ENCODE results near the gene SLC6A6.

SLC6A6 gene

DNA sequence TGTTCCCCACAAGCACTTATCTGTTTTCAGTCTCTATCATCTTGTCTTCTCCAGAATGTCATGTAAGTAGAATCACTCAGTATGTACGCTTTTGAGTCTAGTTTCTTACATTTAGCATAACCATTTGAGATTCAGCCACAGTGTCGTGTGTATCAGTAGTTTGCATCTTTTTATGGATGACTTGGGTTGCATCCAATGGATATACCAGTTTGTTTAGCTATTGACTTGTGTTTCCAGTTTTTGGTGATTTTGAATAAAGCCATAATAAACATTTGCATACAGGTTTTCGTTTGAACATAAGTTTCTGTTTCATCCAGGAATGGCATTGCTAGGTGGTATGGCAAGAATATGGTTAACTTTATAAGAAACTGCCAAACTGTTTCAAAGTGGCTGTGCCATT, 125.7 kb downstream of the SLC6A6 start:
- no peaks in the 10 kb centered on the region for H3K9me2 ChIP-seq (replicated peaks; ENCODE audit: insufficient read depth, low read length)
- H3K79me2 ChIP-seq (ENCODE audit: insufficient read depth, low read length), result no peaks in the 10 kb centered on the region
- no peak overlapping the region for H3K9ac ChIP-seq (ENCODE audit: low read length)
- no peak overlapping the region for H3K27ac ChIP-seq (ENCODE audit: low read depth, low read length)
- H4K20me1 ChIP-seq (ENCODE audit: low read depth, low read length), result no peaks in the 10 kb centered on the region
- H3F3A ChIP-seq (ENCODE audit: insufficient read depth), result no peaks in the 10 kb centered on the region
- H2AFZ ChIP-seq (ENCODE audit: low read depth, low read length, severe bottlenecking), result no peak overlapping the region
- H3K36me3 ChIP-seq (ENCODE audit: low read length), result no peaks in the 10 kb centered on the region
- no peak for TF ChIP-seq EZH2phosphoT487 (conservative IDR thresholded peaks at IDR 0.05; ENCODE audit: low read length)
- TF ChIP-seq, protein P1, sequence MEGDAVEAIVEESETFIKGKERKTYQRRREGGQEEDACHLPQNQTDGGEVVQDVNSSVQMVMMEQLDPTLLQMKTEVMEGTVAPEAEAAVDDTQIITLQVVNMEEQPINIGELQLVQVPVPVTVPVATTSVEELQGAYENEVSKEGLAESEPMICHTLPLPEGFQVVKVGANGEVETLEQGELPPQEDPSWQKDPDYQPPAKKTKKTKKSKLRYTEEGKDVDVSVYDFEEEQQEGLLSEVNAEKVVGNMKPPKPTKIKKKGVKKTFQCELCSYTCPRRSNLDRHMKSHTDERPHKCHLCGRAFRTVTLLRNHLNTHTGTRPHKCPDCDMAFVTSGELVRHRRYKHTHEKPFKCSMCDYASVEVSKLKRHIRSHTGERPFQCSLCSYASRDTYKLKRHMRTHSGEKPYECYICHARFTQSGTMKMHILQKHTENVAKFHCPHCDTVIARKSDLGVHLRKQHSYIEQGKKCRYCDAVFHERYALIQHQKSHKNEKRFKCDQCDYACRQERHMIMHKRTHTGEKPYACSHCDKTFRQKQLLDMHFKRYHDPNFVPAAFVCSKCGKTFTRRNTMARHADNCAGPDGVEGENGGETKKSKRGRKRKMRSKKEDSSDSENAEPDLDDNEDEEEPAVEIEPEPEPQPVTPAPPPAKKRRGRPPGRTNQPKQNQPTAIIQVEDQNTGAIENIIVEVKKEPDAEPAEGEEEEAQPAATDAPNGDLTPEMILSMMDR (IDR thresholded peaks at IDR 0.05; ENCODE audit: insufficient read depth, low read length, poor library complexity, severe bottlenecking), result no peak
- no peaks in the 10 kb centered on the region for H3K9me3 ChIP-seq (ENCODE audit: insufficient read depth, low read length)
- H3K4me2 ChIP-seq (ENCODE audit: low read depth, low read length, poor library complexity, severe bottlenecking), result no peak overlapping the region
- H3K27me3 ChIP-seq (ENCODE audit: low read length), result no peaks in the 10 kb centered on the region
- no peak overlapping the region for H3K4me3 ChIP-seq (ENCODE audit: insufficient read depth, low read length, poor library complexity, severe bottlenecking)

DNA sequence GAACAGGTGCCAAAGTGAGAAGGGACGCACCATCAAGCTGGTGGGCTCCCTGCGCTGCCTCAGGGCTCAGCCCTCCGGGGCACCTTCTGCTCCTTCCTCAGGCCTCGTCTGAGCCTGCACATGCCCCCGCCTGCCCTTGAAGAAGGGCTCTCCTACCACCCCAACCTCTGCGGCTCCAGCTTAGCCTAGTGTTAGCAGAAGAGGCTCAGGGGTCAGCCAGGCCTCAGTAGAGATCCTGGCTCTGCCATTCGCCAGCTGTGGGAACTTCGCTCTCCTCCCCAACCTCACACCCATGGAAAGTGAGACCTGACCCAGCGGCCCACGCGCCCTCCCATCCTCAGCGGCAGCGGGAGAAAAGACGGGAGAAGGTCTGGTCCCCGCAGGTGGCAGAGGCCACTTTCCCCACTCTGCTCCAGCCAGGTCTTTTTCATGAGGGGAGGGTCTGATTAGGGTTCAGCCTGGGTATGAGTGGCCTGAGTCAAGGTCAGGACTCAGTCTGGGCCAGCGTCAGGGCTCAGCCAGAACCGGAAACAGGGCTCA, 129.5 kb downstream of the SLC6A6 start:
- no peak overlapping the region for H3K4me3 ChIP-seq (ENCODE audit: insufficient read depth, low read length, poor library complexity, severe bottlenecking)
- no peak overlapping the region for H3K9ac ChIP-seq (ENCODE audit: low read length)
- no peak overlapping the region for H2AFZ ChIP-seq (ENCODE audit: low read depth, low read length, severe bottlenecking)
- H3K36me3 ChIP-seq (ENCODE audit: low read length), result no peaks in the 10 kb centered on the region
- H3K27me3 ChIP-seq (ENCODE audit: low read length), result no peaks in the 10 kb centered on the region
- H3F3A ChIP-seq (ENCODE audit: insufficient read depth), result no peaks in the 10 kb centered on the region
- H3K79me2 ChIP-seq (ENCODE audit: insufficient read depth, low read length), result no peaks in the 10 kb centered on the region
- no peaks in the 10 kb centered on the region for H4K20me1 ChIP-seq (ENCODE audit: low read depth, low read length)
- no peak overlapping the region for H3K4me2 ChIP-seq (ENCODE audit: low read depth, low read length, poor library complexity, severe bottlenecking)
- H3K9me3 ChIP-seq (ENCODE audit: insufficient read depth, low read length), result no peaks in the 10 kb centered on the region
- TF ChIP-seq, protein P1 (IDR thresholded peaks at IDR 0.05; ENCODE audit: insufficient read depth, low read length, poor library complexity, severe bottlenecking), result no peak
- no peak for TF ChIP-seq EZH2phosphoT487 (conservative IDR thresholded peaks at IDR 0.05; ENCODE audit: low read length)
- H3K27ac ChIP-seq (ENCODE audit: low read depth, low read length), result no peak overlapping the region
- H3K9me2 ChIP-seq (replicated peaks; ENCODE audit: insufficient read depth, low read length), result no peaks in the 10 kb centered on the region

DNA sequence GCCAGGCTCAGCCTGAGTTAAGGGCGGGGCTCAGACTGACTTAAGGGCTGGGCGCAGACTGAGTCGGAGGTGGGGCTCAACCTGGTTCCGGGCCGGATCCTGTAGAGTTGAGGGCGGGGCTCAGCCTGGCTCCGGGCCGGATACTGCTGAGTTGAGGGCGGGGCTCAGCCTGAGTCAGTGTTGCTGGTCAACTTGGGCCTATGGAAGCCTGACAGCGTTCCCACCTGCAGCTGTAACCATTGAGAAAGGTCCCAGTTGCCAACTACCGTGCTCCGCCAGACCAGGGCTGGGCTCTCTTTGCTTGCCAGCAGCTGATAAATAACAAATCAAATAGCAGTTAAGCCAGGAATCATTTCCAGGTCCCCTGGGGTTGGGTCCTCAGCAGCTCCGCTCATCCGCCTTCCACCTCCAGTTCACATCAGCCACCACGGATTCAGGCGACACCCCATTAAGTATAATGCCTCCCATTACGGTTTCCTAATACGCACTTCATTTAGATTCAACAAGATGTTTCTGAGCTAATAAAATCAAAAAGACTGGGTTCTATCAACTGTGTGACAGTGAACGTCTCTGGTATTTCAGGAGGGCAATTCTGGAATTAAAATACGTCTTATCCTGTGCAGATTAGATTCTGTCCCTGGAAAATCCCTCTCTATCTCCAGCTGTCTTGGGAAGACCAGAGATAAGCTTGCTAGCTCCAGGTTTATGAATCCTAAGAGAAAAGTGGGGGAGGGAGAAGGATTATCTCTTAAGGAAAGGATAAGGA, 130.5 kb downstream of the SLC6A6 start:
- H3K36me3 ChIP-seq (ENCODE audit: low read length), result no peaks in the 10 kb centered on the region
- no peaks in the 10 kb centered on the region for H3K79me2 ChIP-seq (ENCODE audit: insufficient read depth, low read length)
- H3K9me3 ChIP-seq (ENCODE audit: insufficient read depth, low read length), result no peaks in the 10 kb centered on the region
- H3K27me3 ChIP-seq (ENCODE audit: low read length), result no peaks in the 10 kb centered on the region
- H3K4me2 ChIP-seq (ENCODE audit: low read depth, low read length, poor library complexity, severe bottlenecking), result no peak overlapping the region
- H3F3A ChIP-seq (ENCODE audit: insufficient read depth), result no peaks in the 10 kb centered on the region
- H3K9me2 ChIP-seq (replicated peaks; ENCODE audit: insufficient read depth, low read length), result no peaks in the 10 kb centered on the region
- no peaks in the 10 kb centered on the region for H4K20me1 ChIP-seq (ENCODE audit: low read depth, low read length)
- no peak overlapping the region for H3K4me3 ChIP-seq (ENCODE audit: insufficient read depth, low read length, poor library complexity, severe bottlenecking)
- TF ChIP-seq EZH2phosphoT487 (conservative IDR thresholded peaks at IDR 0.05; ENCODE audit: low read length), result no peak
- TF ChIP-seq, protein P1 (IDR thresholded peaks at IDR 0.05; ENCODE audit: insufficient read depth, low read length, poor library complexity, severe bottlenecking), result no peak
- no peak overlapping the region for H3K27ac ChIP-seq (ENCODE audit: low read depth, low read length)
- no peak overlapping the region for H3K9ac ChIP-seq (ENCODE audit: low read length)
- no peak overlapping the region for H2AFZ ChIP-seq (ENCODE audit: low read depth, low read length, severe bottlenecking)

Data from SU-DHL-6 (cell line).